GM13976 (cell line): ENCODE results near the gene ELF3.

Experiments
- DNase-seq: peaks from one replicate; pipeline ENCODE4 v3.0.0; 2012; ENCODE audit warnings: low spot score
- CTCF ChIP-seq: IDR thresholded peaks from 2 replicates; pipeline ENCODE4 v1.5.1; 2012; ENCODE audit warnings: borderline replicate concordance, mild to moderate bottlenecking; ENCODE audit not compliant: insufficient read depth; ENCODE audit errors: extremely low read depth, missing control alignments, control extremely low read depth
- in situ Hi-C: fragments of 300-500 bp; cut with MboI; formaldehyde crosslinking; loops from one replicate; pipeline ENCODE4 v1.12.0; 2022; ENCODE audit warnings: low sequenced_read_pairs, mixed read lengths, inconsistent platforms; ENCODE audit not compliant: unreplicated experiment

ELF3 gene

GRCh38 chr1:201982082-201982622, 28.2 kb upstream of the ELF3 start:
- no peak for DNase-seq
- in situ Hi-C loops = no loop called here
- TF ChIP-seq CTCF = no peak

- DNase-seq = peak; percentile 93
- TF ChIP-seq CTCF = no peak
- in situ Hi-C loops = no loop called here
These were observed 27.6 kb upstream of the ELF3 start, which contains the start of gene RNPEP for GRCh38 chr1:201982623-201983379. Gene RNPEP, plus strand, starts transcription at chr1:201982648. Its CDS starts 19 bp downstream, at chr1:201982667.

GRCh38 chr1:201983380-201983805, 27.0 kb upstream of the ELF3 start:
- no peak for DNase-seq
- no peak for TF ChIP-seq CTCF
- in situ Hi-C loops = no loop called here

- DNase-seq = no peak
- in situ Hi-C loops = no loop called here
- TF ChIP-seq CTCF = no peak
These were observed 25.9 kb upstream of the ELF3 start for GRCh38 chr1:201984446-201984845.

GRCh38 chr1:201985355-201985754, 25.0 kb upstream of the ELF3 start:
- DNase-seq = no peak
- no peak for TF ChIP-seq CTCF
- in situ Hi-C loops = no loop called here

GRCh38 chr1:201988601-201989000, 21.8 kb upstream of the ELF3 start:
- no peak for DNase-seq
- in situ Hi-C loops = no loop called here
- TF ChIP-seq CTCF = no peak
